Adrenal gland (tissue), 5 donors: ENCODE data around the gene ZNRF3.
A peak's percentile ranks its signal among the peaks of the same experiment; 100 is the strongest.

Experiments used
- POLR2A ChIP-seq, 2 donors: fragments of 450-650 bp; IDR thresholded peaks; one replicate each; pipeline ENCODE4 v1.6.1; 2017; ENCODE audit warnings: antibody characterized with exemption in 2 of 2, mild to moderate bottlenecking in 2 of 2, moderate library complexity in 1 of 2
- TF ChIP-seq, protein P1 (sequence below), 6 experiments: fragments of 450-650 bp in 4 of 6; fragments of 200-600 bp in 2 of 6; sonication (generic) in 1 of 6; IDR thresholded peaks; 1 replicate in 5 of 6; 2 replicates in 1 of 6; pipeline versions ENCODE4 v1.5.1 to v1.8.0; 2016 to 2021; ENCODE audit warnings: antibody characterized with exemption in 6 of 6, mild to moderate bottlenecking in 2 of 6, moderate library complexity in 1 of 6
- donor health status: DM: no; HTN: no; CAD: no.

DNA sequence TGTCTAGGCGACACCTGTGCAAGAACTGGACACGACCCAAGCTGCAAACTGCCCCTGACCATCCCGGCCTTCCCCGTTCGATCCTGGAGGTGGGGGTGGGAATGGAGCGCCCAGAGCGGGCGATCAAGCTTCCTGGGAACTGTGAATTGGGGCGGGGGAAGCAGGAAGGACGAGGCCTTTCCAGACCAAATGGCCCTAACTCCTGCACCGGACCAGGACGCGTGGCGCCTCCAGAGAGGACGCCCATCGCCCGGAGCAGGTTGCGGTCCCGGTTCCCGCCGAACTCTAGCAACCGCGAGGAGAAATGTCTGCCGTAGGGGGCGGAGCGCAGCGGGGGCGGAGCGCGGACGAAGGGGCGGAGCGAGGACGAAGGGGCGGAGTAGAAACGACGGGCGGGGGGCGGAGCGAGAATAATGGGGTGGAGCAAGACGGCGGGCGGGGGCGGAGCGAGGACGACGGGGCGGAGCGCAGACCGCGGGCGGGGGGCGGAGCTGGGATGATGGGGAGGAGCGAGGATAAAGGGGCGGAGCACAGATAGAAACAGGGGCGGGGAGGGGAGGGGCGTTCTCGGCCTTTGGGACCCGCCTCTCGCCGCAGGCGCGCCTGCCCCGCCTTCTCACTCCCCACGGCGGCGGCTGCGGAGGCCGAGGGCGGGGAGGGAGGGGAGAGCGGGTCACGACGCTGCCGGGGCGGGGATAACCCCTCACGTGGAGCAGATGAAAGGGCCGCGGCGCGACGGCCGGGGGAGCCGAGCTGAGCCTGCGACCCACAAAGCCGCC, at the start of gene ZNRF3:
- TF ChIP-seq, protein P1, sequence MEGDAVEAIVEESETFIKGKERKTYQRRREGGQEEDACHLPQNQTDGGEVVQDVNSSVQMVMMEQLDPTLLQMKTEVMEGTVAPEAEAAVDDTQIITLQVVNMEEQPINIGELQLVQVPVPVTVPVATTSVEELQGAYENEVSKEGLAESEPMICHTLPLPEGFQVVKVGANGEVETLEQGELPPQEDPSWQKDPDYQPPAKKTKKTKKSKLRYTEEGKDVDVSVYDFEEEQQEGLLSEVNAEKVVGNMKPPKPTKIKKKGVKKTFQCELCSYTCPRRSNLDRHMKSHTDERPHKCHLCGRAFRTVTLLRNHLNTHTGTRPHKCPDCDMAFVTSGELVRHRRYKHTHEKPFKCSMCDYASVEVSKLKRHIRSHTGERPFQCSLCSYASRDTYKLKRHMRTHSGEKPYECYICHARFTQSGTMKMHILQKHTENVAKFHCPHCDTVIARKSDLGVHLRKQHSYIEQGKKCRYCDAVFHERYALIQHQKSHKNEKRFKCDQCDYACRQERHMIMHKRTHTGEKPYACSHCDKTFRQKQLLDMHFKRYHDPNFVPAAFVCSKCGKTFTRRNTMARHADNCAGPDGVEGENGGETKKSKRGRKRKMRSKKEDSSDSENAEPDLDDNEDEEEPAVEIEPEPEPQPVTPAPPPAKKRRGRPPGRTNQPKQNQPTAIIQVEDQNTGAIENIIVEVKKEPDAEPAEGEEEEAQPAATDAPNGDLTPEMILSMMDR (IDR thresholded peaks at IDR 0.05), result peak in 1 of 6 experiments; percentile 17
- TF ChIP-seq POLR2A (IDR thresholded peaks at IDR 0.05), result peak in 1 of 2 donors; percentile 76
